Prostate gland (tissue), 2 donors: ENCODE data around the gene ILRUN.

Experiments
- CTCF ChIP-seq, 4 experiments: fragments of 200-600 bp in 2 of 4; fragments of 450-650 bp in 2 of 4; sonication (generic) in 2 of 4; IDR thresholded peaks; 1 replicate in 3 of 4; 2 replicates in 1 of 4; pipeline ENCODE4 v1.5.1; 2016 to 2019; ENCODE audit warnings: antibody characterized with exemption in 4 of 4, mild to moderate bottlenecking in 2 of 4, moderate library complexity in 2 of 4
- POLR2A ChIP-seq: fragments of 450-650 bp; IDR thresholded peaks from one replicate; pipeline ENCODE4 v1.6.1; 2016; ENCODE audit warnings: antibody characterized with exemption, mild to moderate bottlenecking
- POLR2AphosphoS5 ChIP-seq: sonication (generic); formaldehyde crosslinking; IDR thresholded peaks from one replicate; pipeline ENCODE4 v1.6.1; 2017; ENCODE audit warnings: antibody characterized with exemption

- no peak for TF ChIP-seq POLR2A
- no peak for TF ChIP-seq CTCF (IDR thresholded peaks at IDR 0.05)
- TF ChIP-seq POLR2AphosphoS5 = no peak
Measured at GRCh38 chr6:34742094-34742493, 45.5 kb upstream of the ILRUN start.
